ENCODE results near the gene TPSAB1.
"Not testable (repeated sequence)": the region's sequence is repeated elsewhere in the genome, so short reads cannot be mapped to it uniquely, and the experiment has no call there.

The TPSAB1 gene

GRCh38 chr16:1241081-1241480 is 576 bp downstream of the TPSAB1 start:
- not testable (repeated sequence) for H3K4me1 ChIP-seq (ENCODE audit: control insufficient read depth, insufficient read depth, low read depth, low read length); H3K23ac ChIP-seq (ENCODE audit: low read length in 2 of 2); H3K4me2 ChIP-seq (ENCODE audit: low read length, poor library complexity, severe bottlenecking); H3K79me1 ChIP-seq (replicated peaks; ENCODE audit: low read length, poor library complexity, severe bottlenecking); H2BK12ac ChIP-seq (ENCODE audit: low read length in 2 of 2); H3K14ac ChIP-seq (ENCODE audit: low read length in 2 of 2); H3K4me3 ChIP-seq (ENCODE audit: insufficient read depth in 1 of 2, low read depth in 1 of 2, low read length in 2 of 2); H4K8ac ChIP-seq (ENCODE audit: low read length); H3K27ac ChIP-seq (ENCODE audit: low read length, poor library complexity, severe bottlenecking); H2BK15ac ChIP-seq (ENCODE audit: low read depth, poor library complexity, severe bottlenecking); H2BK5ac ChIP-seq (ENCODE audit: low read depth, low read length, poor library complexity, severe bottlenecking); DNase-seq; H2BK120ac ChIP-seq (ENCODE audit: low read depth, low read length); H2AK5ac ChIP-seq (ENCODE audit: low read length, severe bottlenecking); H4K91ac ChIP-seq (ENCODE audit: low read length); H3K9ac ChIP-seq (ENCODE audit: low read length); H3K4ac ChIP-seq (ENCODE audit: low read depth in 1 of 2, low read length in 2 of 2); H3K18ac ChIP-seq (ENCODE audit: low read depth in 1 of 2, low read length in 2 of 2); H2AFZ ChIP-seq (ENCODE audit: low read depth, low read length); H3K9me3 ChIP-seq (ENCODE audit: control insufficient read depth, low read length); H3K36me3 ChIP-seq (ENCODE audit: control insufficient read depth in 1 of 2, insufficient read depth in 2 of 2, low read depth in 1 of 2, low read length in 2 of 2)
- 66% methylated on average over 4 of the region's 15 CpGs for WGBS
- H3K27me3 ChIP-seq (ENCODE audit: control insufficient read depth in 1 of 2, insufficient read depth in 1 of 2, low read length in 2 of 2) = peaks cover 6 to 26% of the 10 kb centered on the region in 2 experiments

- not testable (repeated sequence) for H3K4me2 ChIP-seq (ENCODE audit: low read length, poor library complexity, severe bottlenecking); H3K9me3 ChIP-seq (ENCODE audit: control insufficient read depth, low read length); H3K27ac ChIP-seq (ENCODE audit: low read length, poor library complexity, severe bottlenecking); H3K9ac ChIP-seq (ENCODE audit: low read length); H4K91ac ChIP-seq (ENCODE audit: low read length); H4K8ac ChIP-seq (ENCODE audit: low read length); H2BK15ac ChIP-seq (ENCODE audit: low read depth, poor library complexity, severe bottlenecking); H3K4me3 ChIP-seq (ENCODE audit: insufficient read depth in 1 of 2, low read depth in 1 of 2, low read length in 2 of 2); H3K14ac ChIP-seq (ENCODE audit: low read length in 2 of 2); H3K18ac ChIP-seq (ENCODE audit: low read depth in 1 of 2, low read length in 2 of 2); DNase-seq; H2AFZ ChIP-seq (ENCODE audit: low read depth, low read length); H3K36me3 ChIP-seq (ENCODE audit: control insufficient read depth in 1 of 2, insufficient read depth in 2 of 2, low read depth in 1 of 2, low read length in 2 of 2); H2BK120ac ChIP-seq (ENCODE audit: low read depth, low read length); H3K4ac ChIP-seq (ENCODE audit: low read depth in 1 of 2, low read length in 2 of 2); H2AK5ac ChIP-seq (ENCODE audit: low read length, severe bottlenecking); H3K4me1 ChIP-seq (ENCODE audit: control insufficient read depth, insufficient read depth, low read depth, low read length); H3K79me1 ChIP-seq (replicated peaks; ENCODE audit: low read length, poor library complexity, severe bottlenecking); H3K23ac ChIP-seq (ENCODE audit: low read length in 2 of 2); H2BK5ac ChIP-seq (ENCODE audit: low read depth, low read length, poor library complexity, severe bottlenecking); H2BK12ac ChIP-seq (ENCODE audit: low read length in 2 of 2)
- H3K27me3 ChIP-seq (ENCODE audit: control insufficient read depth in 1 of 2, insufficient read depth in 1 of 2, low read length in 2 of 2) = peaks cover 9 to 39% of the 10 kb centered on the region in 2 experiments
- WGBS = 55% methylated on average over 4 of the region's 11 CpGs
Observed at GRCh38 chr16:1243363-1243762, 2.9 kb downstream of the TPSAB1 start.

- 75% methylated on average over 23 of the region's 32 CpGs for WGBS
- not testable (repeated sequence) for H3K14ac ChIP-seq (ENCODE audit: low read length in 2 of 2); H2BK15ac ChIP-seq (ENCODE audit: low read depth, poor library complexity, severe bottlenecking); H2BK120ac ChIP-seq (ENCODE audit: low read depth, low read length); H3K36me3 ChIP-seq (ENCODE audit: control insufficient read depth in 1 of 2, insufficient read depth in 2 of 2, low read depth in 1 of 2, low read length in 2 of 2); DNase-seq; H4K8ac ChIP-seq (ENCODE audit: low read length); H3K9me3 ChIP-seq (ENCODE audit: control insufficient read depth, low read length); H3K4me1 ChIP-seq (ENCODE audit: control insufficient read depth, insufficient read depth, low read depth, low read length); H2BK12ac ChIP-seq (ENCODE audit: low read length in 2 of 2); H2BK5ac ChIP-seq (ENCODE audit: low read depth, low read length, poor library complexity, severe bottlenecking); H2AK5ac ChIP-seq (ENCODE audit: low read length, severe bottlenecking); H3K18ac ChIP-seq (ENCODE audit: low read depth in 1 of 2, low read length in 2 of 2); H3K4me3 ChIP-seq (ENCODE audit: insufficient read depth in 1 of 2, low read depth in 1 of 2, low read length in 2 of 2); H2AFZ ChIP-seq (ENCODE audit: low read depth, low read length); H4K91ac ChIP-seq (ENCODE audit: low read length); H3K79me1 ChIP-seq (replicated peaks; ENCODE audit: low read length, poor library complexity, severe bottlenecking); H3K27ac ChIP-seq (ENCODE audit: low read length, poor library complexity, severe bottlenecking); H3K4me2 ChIP-seq (ENCODE audit: low read length, poor library complexity, severe bottlenecking); H3K4ac ChIP-seq (ENCODE audit: low read depth in 1 of 2, low read length in 2 of 2); H3K23ac ChIP-seq (ENCODE audit: low read length in 2 of 2); H3K9ac ChIP-seq (ENCODE audit: low read length)
- H3K27me3 ChIP-seq (ENCODE audit: control insufficient read depth in 1 of 2, insufficient read depth in 1 of 2, low read length in 2 of 2) = peaks cover 9 to 34% of the 10 kb centered on the region in 2 experiments
Observed at GRCh38 chr16:1243907-1244850, 3.7 kb downstream of the TPSAB1 start.

GRCh38 chr16:1244881-1245280 is 4.4 kb downstream of the TPSAB1 start:
- no peaks in the 10 kb centered on the region for H3K9me3 ChIP-seq (ENCODE audit: control insufficient read depth, low read length)
- H4K8ac ChIP-seq (ENCODE audit: low read length) = no peak overlapping the region
- 86% methylated on average over 11 of the region's 12 CpGs for WGBS
- no peak for DNase-seq
- peaks cover 9 to 34% of the 10 kb centered on the region in 2 experiments for H3K27me3 ChIP-seq (ENCODE audit: control insufficient read depth in 1 of 2, insufficient read depth in 1 of 2, low read length in 2 of 2)
- H3K27ac ChIP-seq (ENCODE audit: low read length, poor library complexity, severe bottlenecking) = no peak overlapping the region
- no peak overlapping the region for H3K4me3 ChIP-seq (ENCODE audit: insufficient read depth in 1 of 2, low read depth in 1 of 2, low read length in 2 of 2)
- peak overlapping the region; percentile 28 for H2BK15ac ChIP-seq (ENCODE audit: low read depth, poor library complexity, severe bottlenecking)
- H4K91ac ChIP-seq (ENCODE audit: low read length) = no peak overlapping the region
- H3K9ac ChIP-seq (ENCODE audit: low read length) = no peak overlapping the region
- no peak overlapping the region for H2BK12ac ChIP-seq (ENCODE audit: low read length in 2 of 2)
- peaks cover 4% of the 10 kb centered on the region for H3K4me1 ChIP-seq (ENCODE audit: control insufficient read depth, insufficient read depth, low read depth, low read length)
- no peaks in the 10 kb centered on the region for H3K79me1 ChIP-seq (replicated peaks; ENCODE audit: low read length, poor library complexity, severe bottlenecking)
- no peak overlapping the region for H3K4ac ChIP-seq (ENCODE audit: low read depth in 1 of 2, low read length in 2 of 2)
- no peak overlapping the region for H3K4me2 ChIP-seq (ENCODE audit: low read length, poor library complexity, severe bottlenecking)
- H3K36me3 ChIP-seq (ENCODE audit: control insufficient read depth in 1 of 2, insufficient read depth in 2 of 2, low read depth in 1 of 2, low read length in 2 of 2) = no peaks in the 10 kb centered on the region
- no peak overlapping the region for H2BK120ac ChIP-seq (ENCODE audit: low read depth, low read length)
- no peak overlapping the region for H2BK5ac ChIP-seq (ENCODE audit: low read depth, low read length, poor library complexity, severe bottlenecking)
- H3K18ac ChIP-seq (ENCODE audit: low read depth in 1 of 2, low read length in 2 of 2) = no peak overlapping the region
- H3K23ac ChIP-seq (ENCODE audit: low read length in 2 of 2) = no peak overlapping the region
- H3K14ac ChIP-seq (ENCODE audit: low read length in 2 of 2) = no peak overlapping the region
- H2AK5ac ChIP-seq (ENCODE audit: low read length, severe bottlenecking) = no peak overlapping the region
- no peak overlapping the region for H2AFZ ChIP-seq (ENCODE audit: low read depth, low read length)

Measured in mesenchymal stem cell (in vitro differentiated cells and primary cell).